Measurements from ENCODE around the gene MUC4. TPM values are rescaled to one million over a fixed set of nuclear protein-coding genes. Genes with fewer than 3 reads are reported as not detected.
"Not testable (repeated sequence)": the region's sequence is repeated elsewhere in the genome, so short reads cannot be mapped to it uniquely, and the experiment has no call there.

Gene MUC4
- total RNA-seq, 2 donors from 2014 or later = not detected

DNA sequence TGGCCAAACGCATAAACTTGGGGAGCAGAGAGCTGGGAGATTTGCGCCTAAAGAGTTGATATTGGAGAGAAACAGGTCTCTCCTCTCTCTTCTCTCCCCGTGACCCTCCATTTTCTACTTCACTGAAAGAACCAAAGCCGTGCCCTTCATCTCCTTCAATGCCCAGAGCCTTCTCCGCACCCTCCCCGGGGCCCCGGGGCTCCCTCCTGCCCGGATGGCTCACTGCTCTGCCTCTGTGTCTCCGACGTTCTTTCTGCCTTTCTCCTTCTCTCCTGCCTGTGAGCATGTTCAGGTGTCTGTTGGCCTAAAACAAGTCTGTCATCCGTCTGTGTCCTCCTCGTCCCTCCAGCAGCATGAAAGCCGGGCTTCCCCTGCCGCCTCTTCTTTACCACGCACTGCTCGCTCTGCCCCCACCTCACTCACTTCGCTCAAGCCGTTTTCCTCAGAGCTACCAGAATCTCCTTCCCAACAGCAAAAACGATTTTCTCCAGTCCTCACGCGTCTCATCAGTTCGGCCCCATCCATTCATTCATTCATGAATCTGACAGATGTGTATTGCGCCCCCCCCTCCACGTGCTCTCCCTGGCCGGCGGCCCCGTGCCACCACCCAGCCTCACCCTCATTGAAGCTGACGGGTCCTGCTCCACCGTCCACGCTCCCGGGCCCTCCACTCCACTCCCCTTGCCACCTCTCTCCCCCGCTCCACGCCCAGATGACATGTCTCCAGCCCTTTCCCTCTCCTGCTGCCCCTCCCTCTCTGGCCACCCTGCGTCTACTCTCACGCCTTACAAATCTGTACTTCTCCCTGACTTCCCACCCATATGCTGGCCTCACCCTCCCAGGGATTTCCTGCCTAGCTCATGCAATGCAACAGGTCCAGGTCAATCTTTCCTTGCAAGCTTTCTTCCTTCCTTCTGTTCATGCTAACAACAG is 10.2 kb downstream of the MUC4 start:
- H3K4me3 Mint-ChIP-seq = peak overlapping the region; percentile 61
- H3K36me3 Mint-ChIP-seq (ENCODE audit: low read depth) = no peaks in the 10 kb centered on the region
- H3K9me3 ChIP-seq (ENCODE audit: control insufficient read depth, low read length, poor library complexity, severe bottlenecking) = no peaks in the 10 kb centered on the region
- DNase-seq (no peak), ATAC-seq (peak; percentile 12)
- peaks cover 45% of the 10 kb centered on the region for H3K4me1 Mint-ChIP-seq
- H3K27ac Mint-ChIP-seq = peak overlapping the region; percentile 60
- peaks cover 11% of the 10 kb centered on the region for H3K27me3 Mint-ChIP-seq

- peaks cover 15% of the 10 kb centered on the region for H3K27me3 Mint-ChIP-seq
- no peak for ATAC-seq
- H3K4me3 Mint-ChIP-seq = no peak overlapping the region
- no peaks in the 10 kb centered on the region for H3K9me3 ChIP-seq (ENCODE audit: control insufficient read depth, low read length, poor library complexity, severe bottlenecking)
- H3K36me3 Mint-ChIP-seq (ENCODE audit: low read depth) = peaks cover 3% of the 10 kb centered on the region
- peaks cover 41% of the 10 kb centered on the region for H3K4me1 Mint-ChIP-seq
- H3K27ac Mint-ChIP-seq = no peak overlapping the region
- DNase-seq = no peak
Measured at GRCh38 chr3:195800240-195800639, 11.5 kb downstream of the MUC4 start.

DNA sequence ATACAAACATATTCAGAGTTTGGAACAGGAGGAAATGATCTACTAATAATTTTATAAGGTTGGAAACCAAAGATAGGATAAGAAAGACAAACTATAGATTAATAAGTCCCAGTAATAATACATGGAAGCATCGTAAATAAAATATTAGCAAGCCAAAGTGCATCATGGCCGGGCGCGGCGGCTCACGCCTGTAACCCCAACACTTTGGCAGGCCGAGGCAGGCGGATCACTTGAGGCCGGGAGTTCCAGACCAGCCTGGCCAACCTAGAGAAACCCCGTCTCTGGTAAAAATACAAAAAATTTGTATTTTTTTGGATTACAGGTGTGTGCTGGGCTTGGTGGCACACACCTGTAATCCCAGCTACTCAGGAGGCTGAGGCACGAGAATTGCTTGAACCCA is 14.9 kb downstream of the MUC4 start:
- H3K9me3 ChIP-seq (ENCODE audit: control insufficient read depth, low read length, poor library complexity, severe bottlenecking) = no peaks in the 10 kb centered on the region
- H3K4me3 Mint-ChIP-seq = no peak overlapping the region
- ATAC-seq (no peak), DNase-seq (no peak)
- H3K27ac Mint-ChIP-seq = no peak overlapping the region
- H3K36me3 Mint-ChIP-seq (ENCODE audit: low read depth) = peaks cover 3% of the 10 kb centered on the region
- H3K27me3 Mint-ChIP-seq = peaks cover 7% of the 10 kb centered on the region
- H3K4me1 Mint-ChIP-seq = peaks cover 10% of the 10 kb centered on the region

- Mint-ChIP-seq H3K4me3 (no peak overlapping the region), H3K27ac (no peak overlapping the region), H3K36me3 (ENCODE audit: low read depth) (peaks cover 3% of the 10 kb centered on the region), H3K4me1 (peaks cover 7% of the 10 kb centered on the region), H3K27me3 (peaks cover 7% of the 10 kb centered on the region)
- DNase-seq (no peak), ATAC-seq (no peak)
- H3K9me3 ChIP-seq (ENCODE audit: control insufficient read depth, low read length, poor library complexity, severe bottlenecking) = peaks cover 3% of the 10 kb centered on the region
Measured at GRCh38 chr3:195794708-195795107, 17.0 kb downstream of the MUC4 start.

GRCh38 chr3:195792621-195793020 is 19.1 kb downstream of the MUC4 start:
- not testable (repeated sequence) for DNase-seq; H3K4me3 Mint-ChIP-seq; H3K27me3 Mint-ChIP-seq; H3K36me3 Mint-ChIP-seq (ENCODE audit: low read depth); ATAC-seq; H3K4me1 Mint-ChIP-seq; H3K27ac Mint-ChIP-seq; H3K9me3 ChIP-seq (ENCODE audit: control insufficient read depth, low read length, poor library complexity, severe bottlenecking)

- Mint-ChIP-seq H3K36me3 (ENCODE audit: low read depth) (peaks cover 3% of the 10 kb centered on the region), H3K4me1 (peaks cover 10% of the 10 kb centered on the region), H3K27me3 (peaks cover 7% of the 10 kb centered on the region), H3K4me3 (no peak overlapping the region), H3K27ac (no peak overlapping the region)
- ATAC-seq (no peak), DNase-seq (no peak)
- peaks cover 5% of the 10 kb centered on the region for H3K9me3 ChIP-seq (ENCODE audit: control insufficient read depth, low read length, poor library complexity, severe bottlenecking)
Measured at GRCh38 chr3:195790901-195791300, 20.8 kb downstream of the MUC4 start.

GRCh38 chr3:195788711-195789581 is 22.8 kb downstream of the MUC4 start:
- Mint-ChIP-seq H3K27me3 (no peaks in the 10 kb centered on the region), H3K4me3 (peak overlapping the region; percentile 47), H3K4me1 (peaks cover 10% of the 10 kb centered on the region), H3K27ac (peak overlapping the region; percentile 3), H3K36me3 (ENCODE audit: low read depth) (peaks cover 1% of the 10 kb centered on the region)
- no peak for ATAC-seq
- H3K9me3 ChIP-seq (ENCODE audit: control insufficient read depth, low read length, poor library complexity, severe bottlenecking) = peaks cover 5% of the 10 kb centered on the region
- DNase-seq = no peak

GRCh38 chr3:195785781-195786405 is 25.8 kb downstream of the MUC4 start:
- not testable (repeated sequence) for H3K36me3 Mint-ChIP-seq (ENCODE audit: low read depth); ATAC-seq; H3K27ac Mint-ChIP-seq; DNase-seq; H3K27me3 Mint-ChIP-seq; H3K9me3 ChIP-seq (ENCODE audit: control insufficient read depth, low read length, poor library complexity, severe bottlenecking)
- Mint-ChIP-seq H3K4me3 (peak overlapping the region; percentile 37), H3K4me1 (peaks cover 15% of the 10 kb centered on the region)

DNA sequence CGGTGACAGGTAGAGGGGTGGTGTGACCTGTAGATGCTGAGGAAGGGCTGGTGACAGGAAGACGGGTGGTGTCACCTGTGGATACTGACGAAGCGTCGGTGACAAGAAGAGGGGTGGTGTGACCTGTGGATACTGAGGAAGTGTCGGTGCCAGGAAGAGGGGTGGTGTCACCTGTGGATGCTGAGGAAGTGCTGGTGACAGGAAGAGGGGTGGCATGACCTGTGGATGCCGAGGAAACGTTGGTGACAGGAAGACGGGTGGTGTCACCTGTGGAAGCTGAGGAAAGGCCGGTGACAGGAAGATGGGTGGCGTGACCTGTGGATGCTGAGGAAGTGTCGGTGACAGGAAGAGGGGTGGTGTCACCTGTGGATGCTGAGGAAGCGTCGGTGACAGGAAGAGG is 27.7 kb downstream of the MUC4 start:
- not testable (repeated sequence) for ATAC-seq; DNase-seq; H3K9me3 ChIP-seq (ENCODE audit: control insufficient read depth, low read length, poor library complexity, severe bottlenecking); H3K27ac Mint-ChIP-seq; H3K36me3 Mint-ChIP-seq (ENCODE audit: low read depth); H3K27me3 Mint-ChIP-seq
- peak overlapping the region; percentile 2 for H3K4me3 Mint-ChIP-seq
- H3K4me1 Mint-ChIP-seq = peaks cover 13% of the 10 kb centered on the region

GRCh38 chr3:195781236-195781635 is 30.5 kb downstream of the MUC4 start:
- H3K36me3 Mint-ChIP-seq (ENCODE audit: low read depth); ATAC-seq; H3K9me3 ChIP-seq (ENCODE audit: control insufficient read depth, low read length, poor library complexity, severe bottlenecking); H3K27ac Mint-ChIP-seq; DNase-seq; H3K4me1 Mint-ChIP-seq; H3K27me3 Mint-ChIP-seq: not testable (repeated sequence)
- H3K4me3 Mint-ChIP-seq = peak overlapping the region; percentile 2

GRCh38 chr3:195777975-195778374 is 33.8 kb downstream of the MUC4 start:
- Mint-ChIP-seq H3K27me3 (no peaks in the 10 kb centered on the region), H3K36me3 (ENCODE audit: low read depth) (no peaks in the 10 kb centered on the region), H3K4me3 (no peak overlapping the region), H3K27ac (peak overlapping the region; percentile 4), H3K4me1 (peaks cover 3% of the 10 kb centered on the region)
- DNase-seq (no peak), ATAC-seq (no peak)
- H3K9me3 ChIP-seq (ENCODE audit: control insufficient read depth, low read length, poor library complexity, severe bottlenecking) = no peaks in the 10 kb centered on the region

GRCh38 chr3:195774917-195775316 is 36.8 kb downstream of the MUC4 start:
- Mint-ChIP-seq H3K27ac (no peak overlapping the region), H3K4me1 (peaks cover 2% of the 10 kb centered on the region), H3K36me3 (ENCODE audit: low read depth) (no peaks in the 10 kb centered on the region), H3K4me3 (no peak overlapping the region), H3K27me3 (no peaks in the 10 kb centered on the region)
- ATAC-seq = no peak
- no peak for DNase-seq
- no peaks in the 10 kb centered on the region for H3K9me3 ChIP-seq (ENCODE audit: control insufficient read depth, low read length, poor library complexity, severe bottlenecking)

DNA sequence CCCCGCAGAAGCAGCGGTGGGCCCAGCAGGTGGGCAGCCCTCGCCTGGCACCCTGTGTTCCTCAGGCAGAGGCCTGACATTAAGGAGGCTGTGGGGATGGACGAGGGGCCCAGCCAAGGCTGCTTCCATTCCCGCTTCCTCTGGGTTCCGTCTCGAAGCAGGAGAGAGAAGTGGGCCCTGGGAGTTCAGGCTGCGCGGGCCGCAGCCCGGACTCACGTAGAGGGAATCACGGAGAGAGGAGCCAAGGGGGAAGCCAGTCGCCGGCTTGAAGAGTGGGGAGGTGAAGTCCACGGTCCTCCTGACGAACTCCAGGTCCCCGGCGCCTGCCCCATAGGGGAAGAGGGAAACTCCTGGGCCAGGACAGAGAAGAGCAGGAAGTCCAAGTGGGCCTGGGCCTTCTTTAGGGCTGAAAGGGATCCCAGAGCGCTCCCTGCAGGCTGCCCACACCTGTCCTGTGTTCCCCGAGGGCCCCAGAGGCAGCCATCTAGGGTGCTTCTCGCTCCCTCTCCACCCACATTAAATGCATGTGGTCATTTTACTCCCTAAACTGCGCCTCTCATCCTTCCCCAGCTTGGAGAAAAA is 37.7 kb downstream of the MUC4 start:
- H3K27ac Mint-ChIP-seq = no peak overlapping the region
- H3K36me3 Mint-ChIP-seq (ENCODE audit: low read depth) = no peaks in the 10 kb centered on the region
- ATAC-seq = no peak
- H3K4me1 Mint-ChIP-seq = peaks cover 2% of the 10 kb centered on the region
- no peaks in the 10 kb centered on the region for H3K27me3 Mint-ChIP-seq
- no peaks in the 10 kb centered on the region for H3K9me3 ChIP-seq (ENCODE audit: control insufficient read depth, low read length, poor library complexity, severe bottlenecking)
- no peak for DNase-seq
- H3K4me3 Mint-ChIP-seq = no peak overlapping the region

All from T-helper 17 cell (primary cell).